Activated T-cell treated with anti-CD3 and anti-CD28 coated beads, Interleukin-2, amount 50 U/mL, for 4 hours (primary cell): ENCODE data around the gene DYTN. TPM values are rescaled to one million over a fixed set of nuclear protein-coding genes. Genes with fewer than 3 reads are reported as not detected.

Source experiments
- ATAC-seq, 2 donors: fragments of 200-7000 bp; cut with Tn5 transposase; one replicate each; pipeline ENCODE4 v1.10.0; 2021
- DNase-seq: peaks from one replicate; pipeline ENCODE4 v3.0.0-alpha.2; 2020
- H3K27me3 Mint-ChIP-seq: one replicate; pipeline ENCODE4 v1.8.0; 2021; ENCODE audit warnings: low read depth, mixed read lengths
- H3K36me3 Mint-ChIP-seq: one replicate; pipeline ENCODE4 v1.8.0; 2022; ENCODE audit warnings: mixed read lengths; ENCODE audit not compliant: insufficient read depth
- H3K4me1 Mint-ChIP-seq: one replicate; pipeline ENCODE4 v1.8.0; 2021; ENCODE audit warnings: low read depth, mixed read lengths
- H3K4me3 Mint-ChIP-seq: one replicate; pipeline ENCODE4 v1.8.0; 2021; ENCODE audit warnings: mild to moderate bottlenecking, moderate library complexity, mixed read lengths
- H3K9me3 Mint-ChIP-seq: one replicate; pipeline ENCODE4 v1.8.0; 2021; ENCODE audit warnings: mixed read lengths
- total RNA-seq, 3 donors: library from RNA; stranded (reverse); gene quantifications; one replicate each; pipeline ENCODE4 v1.2.1, GENCODE V29; 2021

DYTN gene
- total RNA-seq, 3 donors from 2014 or later = not detected

- no peaks in the 10 kb centered on the region for H3K9me3 Mint-ChIP-seq
Observed at GRCh38 chr2:206614811-206615210, 103.4 kb downstream of the DYTN start.

GRCh38 chr2:206611736-206612135 lies 106.5 kb downstream of the DYTN start:
- no peak for DNase-seq
- Mint-ChIP-seq H3K4me1 (peaks cover 2% of the 10 kb centered on the region), H3K36me3 (no peaks in the 10 kb centered on the region), H3K4me3 (no peak overlapping the region), H3K27me3 (no peaks in the 10 kb centered on the region), H3K9me3 (no peaks in the 10 kb centered on the region)
- no peak for ATAC-seq

More at GRCh38 chr2:206614811-206615210, 103.4 kb downstream of the DYTN start:
- no peaks in the 10 kb centered on the region for H3K36me3 Mint-ChIP-seq
- DNase-seq (no peak), ATAC-seq (no peak)
- H3K4me3 Mint-ChIP-seq = no peak overlapping the region
- H3K27me3 Mint-ChIP-seq = no peaks in the 10 kb centered on the region
- H3K4me1 Mint-ChIP-seq = no peaks in the 10 kb centered on the region

GRCh38 chr2:206611191-206611590 lies 107.0 kb downstream of the DYTN start:
- Mint-ChIP-seq H3K4me3 (no peak overlapping the region), H3K9me3 (no peaks in the 10 kb centered on the region), H3K4me1 (peaks cover 2% of the 10 kb centered on the region), H3K27me3 (no peaks in the 10 kb centered on the region), H3K36me3 (no peaks in the 10 kb centered on the region)
- DNase-seq (no peak), ATAC-seq (no peak)

GRCh38 chr2:206610451-206610850 lies 107.7 kb downstream of the DYTN start:
- Mint-ChIP-seq H3K4me1 (peaks cover 2% of the 10 kb centered on the region), H3K9me3 (no peaks in the 10 kb centered on the region), H3K27me3 (no peaks in the 10 kb centered on the region)

GRCh38 chr2:206603243-206603642 lies 115.0 kb downstream of the DYTN start:
- no peak overlapping the region for H3K4me3 Mint-ChIP-seq
- H3K36me3 Mint-ChIP-seq = no peaks in the 10 kb centered on the region
- H3K27me3 Mint-ChIP-seq = no peaks in the 10 kb centered on the region
- ATAC-seq (no peak), DNase-seq (no peak)
- H3K4me1 Mint-ChIP-seq = no peaks in the 10 kb centered on the region
- no peaks in the 10 kb centered on the region for H3K9me3 Mint-ChIP-seq

More at GRCh38 chr2:206610451-206610850, 107.7 kb downstream of the DYTN start:
- Mint-ChIP-seq H3K36me3 (no peaks in the 10 kb centered on the region), H3K4me3 (no peak overlapping the region)
- ATAC-seq = no peak
- no peak for DNase-seq

Other genes starting within 250 kb of the DYTN start
- not detected for gene FAM237A, start 75.9 kb downstream of the DYTN start, total RNA-seq
- under 1 TPM; 0.29 to 0.76 (median 0.53) TPM for gene MDH1B, start 46.9 kb upstream of the DYTN start, total RNA-seq
- gene FASTKD2, start 47.2 kb upstream of the DYTN start, total RNA-seq = 10 to 100 TPM; 45.2 to 47.3 (median 46.8) TPM
- not detected for gene CPO, start 221.1 kb upstream of the DYTN start, total RNA-seq